WERI-Rb-1 (cell line): ENCODE results near the gene CNPY4.

Experiments
- DNase-seq: peaks from one replicate; pipeline ENCODE4 v3.0.0-alpha.2; 2020
- H3K27ac ChIP-seq: fragments of 250-450 bp; sonication (Bioruptor Pico); 2 replicates; pipeline ENCODE4 v1.5.1; 2020; ENCODE audit warnings: mild to moderate bottlenecking, moderate library complexity
- H3K27me3 ChIP-seq: fragments of 250-450 bp; sonication (Bioruptor Pico); 2 replicates; pipeline ENCODE4 v1.5.1; 2021; ENCODE audit warnings: mild to moderate bottlenecking, low read depth, moderate library complexity; ENCODE audit not compliant: insufficient read depth, severe bottlenecking
- H3K36me3 ChIP-seq: fragments of 250-450 bp; sonication (Bioruptor Pico); 2 replicates; pipeline ENCODE4 v1.5.1; 2020; ENCODE audit warnings: mild to moderate bottlenecking, moderate library complexity
- H3K4me3 ChIP-seq: 2 replicates; pipeline ENCODE4 v1.5.1; 2011; ENCODE audit warnings: low read depth, mild to moderate bottlenecking, control low read depth, low read length
- H3K9me3 ChIP-seq: fragments of 250-450 bp; sonication (Bioruptor Pico); 2 replicates; pipeline ENCODE4 v1.5.1; 2021; ENCODE audit warnings: mild to moderate bottlenecking, moderate library complexity; ENCODE audit not compliant: severe bottlenecking
- CTCF ChIP-seq: IDR thresholded peaks from 2 replicates; pipeline ENCODE4 v1.5.1; 2011; ENCODE audit warnings: low read depth, mild to moderate bottlenecking, control low read depth, inconsistent platforms, low read length

Gene CNPY4

GRCh38 chr7:100174582-100174981, 55.1 kb downstream of the CNPY4 start:
- H3K27me3 ChIP-seq = no peaks in the 10 kb centered on the region
- TF ChIP-seq CTCF = no peak

More at GRCh38 chr7:100174582-100174981, 55.1 kb downstream of the CNPY4 start:
- Histone ChIP-seq H3K27ac (no peak overlapping the region), H3K36me3 (peaks cover 44% of the 10 kb centered on the region), H3K4me3 (no peak overlapping the region), H3K9me3 (peaks cover 3% of the 10 kb centered on the region)
- no peak for DNase-seq
